SK-N-SH (cell line): Measurements from ENCODE around the gene SLX4IP. TPM values are rescaled to one million over a fixed set of nuclear protein-coding genes. Genes with fewer than 3 reads are reported as not detected.

Experiments
- CTCF ChIA-PET: fragments of 300-600, 350-600 bp; formaldehyde crosslinking; extraction: SDS; loops from one replicate; lab custom pipeline; 2021; lab: Yijun Ruan, JAX
- POLR2A ChIA-PET: fragments of 350-600 bp; sonication (Branson Sonifier 250); formaldehyde crosslinking; extraction: SDS; loops from one replicate; lab custom pipeline; 2020; ENCODE audit warnings: antibody characterized with exemption, inconsistent platforms; lab: Yijun Ruan, JAX
- DNase-seq: peaks from one replicate; pipeline ENCODE4 v3.0.0; 2012
- H2AFZ ChIP-seq: fragments of 200-600 bp; sonication (generic); 2 replicates; pipeline ENCODE4 v1.8.1; 2016; ENCODE audit warnings: antibody characterized with exemption, mild to moderate bottlenecking, low read depth
- H3F3A ChIP-seq: fragments of 200-600 bp; sonication (generic); replicated peaks from 2 replicates; pipeline ENCODE3; 2016; ENCODE audit warnings: antibody characterized with exemption, mild to moderate bottlenecking; ENCODE audit not compliant: insufficient read depth
- H3K27ac ChIP-seq, 2 experiments: fragments of 200-500 bp in 1 of 2; fragments of 200-600 bp in 1 of 2; sonication (Bioruptor generic) in 1 of 2; sonication (generic), shearing (Covaris generic) in 1 of 2; 2 replicates each; pipeline versions ENCODE4 v1.5.1 to v1.6.1; 2014 to 2016; ENCODE audit warnings: low read depth in 2 of 2, inconsistent platforms in 1 of 2, low read length in 1 of 2, mild to moderate bottlenecking in 1 of 2, mixed read lengths in 1 of 2
- H3K27me3 ChIP-seq: fragments of 200-600 bp; sonication (generic), shearing (Covaris generic); 2 replicates; pipeline ENCODE4 v1.6.1; 2016; ENCODE audit warnings: mixed run types; ENCODE audit not compliant: insufficient read depth
- H3K36me3 ChIP-seq, 2 experiments: fragments of 200-500 bp in 1 of 2; fragments of 200-600 bp in 1 of 2; sonication (Bioruptor generic) in 1 of 2; sonication (generic) in 1 of 2; replicated peaks in 1 of 2; 2 replicates each; pipeline versions ENCODE3 to v1.5.1; 2014 to 2016; ENCODE audit warnings: low read length in 1 of 2, mild to moderate bottlenecking in 1 of 2; ENCODE audit not compliant: insufficient read depth in 2 of 2, control insufficient read depth in 1 of 2
- H3K4me1 ChIP-seq, 2 experiments: fragments of 200-500 bp in 1 of 2; fragments of 200-600 bp in 1 of 2; sonication (Bioruptor generic) in 1 of 2; sonication (generic), shearing (Covaris generic) in 1 of 2; 2 replicates each; pipeline versions ENCODE4 v1.5.1 to v1.6.1; 2014 to 2016; ENCODE audit warnings: low read depth in 1 of 2, low read length in 1 of 2, mixed run types in 1 of 2; ENCODE audit not compliant: insufficient read depth in 2 of 2, control insufficient read depth in 1 of 2
- H3K4me2 ChIP-seq: fragments of 200-600 bp; sonication (generic), shearing (Covaris generic); 2 replicates; pipeline ENCODE4 v1.6.1; 2017; ENCODE audit warnings: mixed run types
- H3K4me3 ChIP-seq, 2 experiments: fragments of 200-500 bp in 1 of 2; fragments of 200-600 bp in 1 of 2; sonication (Bioruptor generic) in 1 of 2; sonication (generic), shearing (Covaris generic) in 1 of 2; 2 replicates each; pipeline versions ENCODE4 v1.5.1 to v1.8.1; 2014 to 2016; ENCODE audit warnings: low read depth in 2 of 2, inconsistent platforms in 1 of 2, low read length in 1 of 2, mild to moderate bottlenecking in 1 of 2, mixed read lengths in 1 of 2, moderate library complexity in 1 of 2
- H3K79me2 ChIP-seq: fragments of 200-600 bp; sonication (generic); 2 replicates; pipeline ENCODE4 v1.8.1; 2017; ENCODE audit warnings: mild to moderate bottlenecking; ENCODE audit not compliant: insufficient read depth
- H3K9ac ChIP-seq: fragments of 200-600 bp; sonication (generic); 2 replicates; pipeline ENCODE4 v1.6.1; 2017; ENCODE audit warnings: mixed run types
- H3K9me2 ChIP-seq: fragments of 200-600 bp; sonication (generic); 2 replicates; pipeline ENCODE4 v1.6.1; 2017; ENCODE audit warnings: mixed run types
- H3K9me3 ChIP-seq: fragments of 200-600 bp; sonication (generic); 2 replicates; pipeline ENCODE4 v1.6.1; 2017; ENCODE audit warnings: mixed run types, mild to moderate bottlenecking, moderate library complexity
- H4K20me1 ChIP-seq: fragments of 200-600 bp; sonication (generic); 2 replicates; pipeline ENCODE4 v1.6.1; 2017; ENCODE audit warnings: mild to moderate bottlenecking, mixed run types; ENCODE audit not compliant: insufficient read depth
- CHD2 ChIP-seq: fragments of 150-350 bp; IDR thresholded peaks from 2 replicates; pipeline ENCODE4 v1.6.1; 2018; ENCODE audit warnings: low read length; ENCODE audit not compliant: partially characterized antibody
- CTCF ChIP-seq: fragments of 200-600 bp; sonication (generic); IDR thresholded peaks from 2 replicates; pipeline ENCODE4 v1.6.1; 2017; ENCODE audit warnings: antibody characterized with exemption, mild to moderate bottlenecking, moderate library complexity
- ELF1 ChIP-seq: IDR thresholded peaks from 2 replicates; pipeline ENCODE4 v1.4.0; 2012
- EZH2phosphoT487 ChIP-seq: fragments of 200-600 bp; sonication (generic); IDR thresholded peaks from 2 replicates; pipeline ENCODE4 v1.6.1; 2017; ENCODE audit warnings: low read depth, mixed run types, mild to moderate bottlenecking, antibody characterized with exemption, moderate library complexity, borderline replicate concordance
- FOSL2 ChIP-seq: IDR thresholded peaks from 2 replicates; pipeline ENCODE4 v1.4.0; 2012; ENCODE audit warnings: low read depth, mild to moderate bottlenecking, moderate library complexity, borderline replicate concordance
- GABPA ChIP-seq: IDR thresholded peaks from 2 replicates; pipeline ENCODE4 v1.4.0; 2012; ENCODE audit warnings: low read depth, mild to moderate bottlenecking
- JUND ChIP-seq: IDR thresholded peaks from 2 replicates; pipeline ENCODE4 v1.4.0; 2012
- MEF2A ChIP-seq: IDR thresholded peaks from 2 replicates; pipeline ENCODE4 v1.4.0; 2012; ENCODE audit warnings: low read depth, borderline replicate concordance
- MXI1 ChIP-seq: IDR thresholded peaks from 2 replicates; pipeline ENCODE4 v1.6.1; 2012; ENCODE audit warnings: mild to moderate bottlenecking, low read depth, low read length, improper control_type of control experiment
- NRF1 ChIP-seq: IDR thresholded peaks from 2 replicates; pipeline ENCODE4 v1.6.1; 2012; ENCODE audit warnings: low read depth, mild to moderate bottlenecking, low read length
- POLR2AphosphoS5 ChIP-seq: IDR thresholded peaks from 2 replicates; pipeline ENCODE4 v1.6.1; 2012; ENCODE audit warnings: low read depth, low read length
- SIN3A ChIP-seq: IDR thresholded peaks from 2 replicates; pipeline ENCODE4 v1.6.1; 2012; ENCODE audit warnings: low read depth, mild to moderate bottlenecking, low read length, moderate library complexity, borderline replicate concordance
- TCF12 ChIP-seq: IDR thresholded peaks from 2 replicates; pipeline ENCODE4 v1.4.0; 2012
- WGBS: methylation state at CpG from one replicate; pipeline ENCODE4 v1.1.6; 2017; ENCODE audit warnings: low lambda C conversion rate; 5-methylcytosine and 5-hydroxymethylcytosine counted together
- polyA plus RNA-seq, 3 experiments: library from polyadenylated mRNA; depleted of rRNA; stranded (reverse); fragments of >200 nt; gene quantifications; 2 replicates each; pipeline ENCODE4 v1.2.3, GENCODE V29; 2012
- TF ChIP-seq, protein P1 (sequence below): fragments of 150-350 bp; IDR thresholded peaks from 2 replicates; pipeline ENCODE4 v1.6.1; 2016; ENCODE audit warnings: mild to moderate bottlenecking, low read depth, low read length
- TF ChIP-seq, protein P2 (sequence below): IDR thresholded peaks from 2 replicates; pipeline ENCODE4 v1.6.1; 2012; ENCODE audit warnings: mild to moderate bottlenecking, low read depth, low read length, moderate library complexity
- TF ChIP-seq, protein P3 (sequence below): IDR thresholded peaks from 2 replicates; pipeline ENCODE4; 2012

SLX4IP gene
- polyA plus RNA-seq, 1 of the 3 experiments (the other 2 are of a cell fraction) = 1.3 TPM

DNA sequence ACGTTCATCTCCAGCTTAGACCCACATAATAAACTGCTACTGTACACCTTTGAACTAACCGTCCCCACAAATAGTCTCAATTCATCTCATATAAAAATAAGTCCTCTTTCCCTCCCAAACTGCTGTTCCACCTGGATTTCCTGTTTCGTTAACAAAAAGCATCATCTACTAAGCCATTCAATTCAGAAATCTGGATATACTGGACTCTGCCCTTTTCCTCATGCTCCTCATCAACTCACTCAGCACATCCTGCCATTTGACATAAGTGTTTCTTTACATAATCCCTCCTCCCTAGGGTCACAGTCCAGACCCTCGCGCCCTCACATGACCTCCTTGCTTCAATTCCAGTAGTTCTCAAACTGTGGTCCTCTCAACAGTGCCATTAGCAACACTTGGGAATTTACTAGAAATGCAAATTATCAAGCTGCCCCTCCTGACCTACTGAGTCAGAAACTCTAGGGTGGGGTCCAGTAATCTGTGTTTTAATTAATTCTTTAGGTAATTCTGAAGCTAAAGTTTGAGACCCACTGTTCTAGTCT lies 5.6 kb upstream of the SLX4IP start:
- no peak for DNase-seq
- TF ChIP-seq NRF1 (no peak), GABPA (no peak), SIN3A (no peak), POLR2AphosphoS5 (no peak), JUND (no peak), CHD2 (no peak), TCF12 (no peak)
- TF ChIP-seq, protein P1, sequence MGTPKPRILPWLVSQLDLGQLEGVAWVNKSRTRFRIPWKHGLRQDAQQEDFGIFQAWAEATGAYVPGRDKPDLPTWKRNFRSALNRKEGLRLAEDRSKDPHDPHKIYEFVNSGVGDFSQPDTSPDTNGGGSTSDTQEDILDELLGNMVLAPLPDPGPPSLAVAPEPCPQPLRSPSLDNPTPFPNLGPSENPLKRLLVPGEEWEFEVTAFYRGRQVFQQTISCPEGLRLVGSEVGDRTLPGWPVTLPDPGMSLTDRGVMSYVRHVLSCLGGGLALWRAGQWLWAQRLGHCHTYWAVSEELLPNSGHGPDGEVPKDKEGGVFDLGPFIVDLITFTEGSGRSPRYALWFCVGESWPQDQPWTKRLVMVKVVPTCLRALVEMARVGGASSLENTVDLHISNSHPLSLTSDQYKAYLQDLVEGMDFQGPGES = no peak
- POLR2A ChIA-PET = no interaction called here
- Histone ChIP-seq H3K4me1 (peaks cover 8 to 9% of the 10 kb centered on the region in 2 experiments; a peak in 3 of 4 replicates), H2AFZ (no peak overlapping the region), H3K4me3 (no peak overlapping the region), H3K27ac (0 out of 4 replicates have a peak overlapping the region, but pooled peaks of 1 of the 2 experiments have one; percentile 21), H4K20me1 (no peaks in the 10 kb centered on the region), H3F3A (peaks cover 3% of the 10 kb centered on the region), H3K9me2 (no peaks in the 10 kb centered on the region), H3K4me2 (no peak overlapping the region), H3K79me2 (peaks cover 77% of the 10 kb centered on the region), H3K27me3 (no peaks in the 10 kb centered on the region), H3K9ac (no peak overlapping the region), H3K36me3 (peaks cover 7 to 24% of the 10 kb centered on the region in 2 experiments), H3K9me3 (no peaks in the 10 kb centered on the region)
- CTCF ChIA-PET = interaction anchor here (0.9 to 7.1 kb wide), 3 partner anchors 167 to 452 kb away, joined by 3 to 92 read pairs (median 3); no protein-coding TSS in a partner anchor
- WGBS = 98% methylated on average over 5 of the region's 5 CpGs

- Histone ChIP-seq H3K9me2 (no peaks in the 10 kb centered on the region), H3F3A (peaks cover 7% of the 10 kb centered on the region), H3K27ac (peak overlapping the region in 1 of 2 experiments; percentile 21; a peak in 1 of 4 replicates), H3K9ac (no peak overlapping the region), H3K9me3 (no peaks in the 10 kb centered on the region), H4K20me1 (no peaks in the 10 kb centered on the region), H3K27me3 (no peaks in the 10 kb centered on the region), H3K36me3 (peaks cover 7 to 23% of the 10 kb centered on the region in 2 experiments), H3K4me3 (no peak overlapping the region), H3K4me2 (no peak overlapping the region), H3K4me1 (peaks cover 8 to 9% of the 10 kb centered on the region in 2 experiments; a peak in 3 of 4 replicates), H3K79me2 (peaks cover 71% of the 10 kb centered on the region), H2AFZ (no peak overlapping the region)
- ChIA-PET CTCF (interaction anchor here (0.9 to 7.1 kb wide), 3 partner anchors 168 to 452 kb away, joined by 3 to 92 read pairs (median 3); no protein-coding TSS in a partner anchor), POLR2A (no interaction called here)
- TF ChIP-seq, protein P2, sequence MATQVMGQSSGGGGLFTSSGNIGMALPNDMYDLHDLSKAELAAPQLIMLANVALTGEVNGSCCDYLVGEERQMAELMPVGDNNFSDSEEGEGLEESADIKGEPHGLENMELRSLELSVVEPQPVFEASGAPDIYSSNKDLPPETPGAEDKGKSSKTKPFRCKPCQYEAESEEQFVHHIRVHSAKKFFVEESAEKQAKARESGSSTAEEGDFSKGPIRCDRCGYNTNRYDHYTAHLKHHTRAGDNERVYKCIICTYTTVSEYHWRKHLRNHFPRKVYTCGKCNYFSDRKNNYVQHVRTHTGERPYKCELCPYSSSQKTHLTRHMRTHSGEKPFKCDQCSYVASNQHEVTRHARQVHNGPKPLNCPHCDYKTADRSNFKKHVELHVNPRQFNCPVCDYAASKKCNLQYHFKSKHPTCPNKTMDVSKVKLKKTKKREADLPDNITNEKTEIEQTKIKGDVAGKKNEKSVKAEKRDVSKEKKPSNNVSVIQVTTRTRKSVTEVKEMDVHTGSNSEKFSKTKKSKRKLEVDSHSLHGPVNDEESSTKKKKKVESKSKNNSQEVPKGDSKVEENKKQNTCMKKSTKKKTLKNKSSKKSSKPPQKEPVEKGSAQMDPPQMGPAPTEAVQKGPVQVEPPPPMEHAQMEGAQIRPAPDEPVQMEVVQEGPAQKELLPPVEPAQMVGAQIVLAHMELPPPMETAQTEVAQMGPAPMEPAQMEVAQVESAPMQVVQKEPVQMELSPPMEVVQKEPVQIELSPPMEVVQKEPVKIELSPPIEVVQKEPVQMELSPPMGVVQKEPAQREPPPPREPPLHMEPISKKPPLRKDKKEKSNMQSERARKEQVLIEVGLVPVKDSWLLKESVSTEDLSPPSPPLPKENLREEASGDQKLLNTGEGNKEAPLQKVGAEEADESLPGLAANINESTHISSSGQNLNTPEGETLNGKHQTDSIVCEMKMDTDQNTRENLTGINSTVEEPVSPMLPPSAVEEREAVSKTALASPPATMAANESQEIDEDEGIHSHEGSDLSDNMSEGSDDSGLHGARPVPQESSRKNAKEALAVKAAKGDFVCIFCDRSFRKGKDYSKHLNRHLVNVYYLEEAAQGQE = no peak
- no peak for TF ChIP-seq NRF1
- no peak for TF ChIP-seq MEF2A
- TF ChIP-seq JUND = 0 out of 2 replicates have a peak, but pooled peaks have one; percentile 22
- no peak for TF ChIP-seq EZH2phosphoT487
- no peak for TF ChIP-seq CTCF
- TF ChIP-seq FOSL2 = peak; percentile 61; the same call in 1 of the 2 replicates
- no peak for TF ChIP-seq CHD2
- TF ChIP-seq MXI1 = no peak
- peak; percentile 61 for TF ChIP-seq TCF12
- no peak for TF ChIP-seq ELF1
- TF ChIP-seq, protein P3, sequence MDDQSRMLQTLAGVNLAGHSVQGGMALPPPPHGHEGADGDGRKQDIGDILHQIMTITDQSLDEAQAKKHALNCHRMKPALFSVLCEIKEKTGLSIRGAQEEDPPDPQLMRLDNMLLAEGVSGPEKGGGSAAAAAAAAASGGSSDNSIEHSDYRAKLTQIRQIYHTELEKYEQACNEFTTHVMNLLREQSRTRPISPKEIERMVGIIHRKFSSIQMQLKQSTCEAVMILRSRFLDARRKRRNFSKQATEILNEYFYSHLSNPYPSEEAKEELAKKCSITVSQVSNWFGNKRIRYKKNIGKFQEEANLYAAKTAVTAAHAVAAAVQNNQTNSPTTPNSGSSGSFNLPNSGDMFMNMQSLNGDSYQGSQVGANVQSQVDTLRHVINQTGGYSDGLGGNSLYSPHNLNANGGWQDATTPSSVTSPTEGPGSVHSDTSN = peak; percentile 44; the same call in 1 of the 2 replicates
- DNase-seq = no peak
Measured at GRCh38 chr20:10430000-10430466, 5.1 kb upstream of the SLX4IP start.
